Sigmoid colon (tissue), 4 donors: Measurements from ENCODE around the gene AP2A2.

Experiments
- CTCF ChIP-seq, 4 experiments: fragments of 450-650 bp in 3 of 4; fragments of 200-600 bp in 1 of 4; IDR thresholded peaks; one replicate each; pipeline ENCODE4 v1.5.1; 2016 to 2019; ENCODE audit warnings: antibody characterized with exemption in 4 of 4, mild to moderate bottlenecking in 3 of 4, moderate library complexity in 2 of 4
- EP300 ChIP-seq, 4 donors: sonication (generic); formaldehyde crosslinking; IDR thresholded peaks; one replicate each; pipeline ENCODE4 v1.6.1; 2017; ENCODE audit warnings: antibody characterized with exemption in 4 of 4

DNA sequence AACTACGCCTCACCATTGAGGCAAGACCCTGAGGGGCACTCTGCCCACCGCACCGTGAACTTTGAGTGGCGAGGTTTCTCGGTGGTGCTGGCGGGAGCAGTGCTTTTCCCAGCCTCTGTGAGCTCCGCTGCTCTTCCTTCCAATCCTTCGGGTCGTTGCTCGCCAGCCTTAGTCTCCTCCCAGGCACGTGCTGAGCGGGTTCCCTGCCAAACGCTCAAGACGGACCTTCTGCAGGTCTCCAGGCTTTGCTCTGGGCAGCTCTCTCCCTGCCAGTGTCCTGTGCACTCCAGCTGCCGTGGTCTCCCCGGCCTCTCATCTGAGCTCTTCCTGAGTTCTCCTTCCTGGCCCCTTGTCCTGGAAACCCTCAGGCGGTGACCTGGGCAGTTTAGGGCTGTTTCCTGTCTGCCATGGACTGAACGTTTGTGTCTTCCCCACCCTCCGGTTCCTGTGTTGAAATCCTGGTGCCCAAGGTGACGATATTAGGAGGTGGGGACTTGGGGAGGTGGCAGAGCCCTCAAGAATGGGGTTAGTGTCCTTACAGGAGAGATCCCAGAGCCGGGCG, 122.0 kb downstream of the AP2A2 start:
- no peak for TF ChIP-seq CTCF (IDR thresholded peaks at IDR 0.05)
- no peak for TF ChIP-seq EP300 (IDR thresholded peaks at IDR 0.05)
